Measurements from ENCODE around the gene GCLM.
A peak's percentile ranks its signal among the peaks of the same experiment; 100 is the strongest.
"Not testable (repeated sequence)": the region's sequence is repeated elsewhere in the genome, so short reads cannot be mapped to it uniquely, and the experiment has no call there.

The GCLM gene

GRCh38 chr1:93850687-93851326 lies 58.4 kb downstream of the GCLM start:
- H3K4me3 ChIP-seq (ENCODE audit: low read depth, low read length); DNase-seq (ENCODE audit: low read depth): not testable (repeated sequence)

GRCh38 chr1:93848350-93848883 lies 60.8 kb downstream of the GCLM start:
- peak overlapping the region; percentile 75 for H3K4me3 ChIP-seq (ENCODE audit: low read depth, low read length)
- DNase-seq (ENCODE audit: low read depth) = no peak

- DNase-seq (ENCODE audit: low read depth) = no peak
- H3K4me3 ChIP-seq (ENCODE audit: low read depth, low read length) = peak overlapping the region; percentile 75
These were observed 61.4 kb downstream of the GCLM start for GRCh38 chr1:93847811-93848288.

GRCh38 chr1:93846992-93847810 lies 62.0 kb downstream of the GCLM start:
- peak overlapping the region; percentile 75 for H3K4me3 ChIP-seq (ENCODE audit: low read depth, low read length)
- DNase-seq (ENCODE audit: low read depth) = peak; percentile 44

GRCh38 chr1:93846206-93846991 lies 62.8 kb downstream of the GCLM start:
- DNase-seq (ENCODE audit: low read depth) = peak; percentile 43
- H3K4me3 ChIP-seq (ENCODE audit: low read depth, low read length) = peak overlapping the region; percentile 75

GRCh38 chr1:93845538-93846205 lies 63.6 kb downstream of the GCLM start:
- peak; percentile 91 for DNase-seq (ENCODE audit: low read depth)
- peak overlapping the region; percentile 75 for H3K4me3 ChIP-seq (ENCODE audit: low read depth, low read length)

- H3K4me3 ChIP-seq (ENCODE audit: low read depth, low read length) = no peak overlapping the region
- peak; percentile 47 for DNase-seq (ENCODE audit: low read depth)
These were observed 64.8 kb downstream of the GCLM start for GRCh38 chr1:93844262-93845045.

GRCh38 chr1:93842750-93843500 lies 66.3 kb downstream of the GCLM start:
- DNase-seq (ENCODE audit: low read depth) = peak; percentile 22
- no peak overlapping the region for H3K4me3 ChIP-seq (ENCODE audit: low read depth, low read length)

GRCh38 chr1:93841771-93842170 lies 67.5 kb downstream of the GCLM start:
- H3K4me3 ChIP-seq (ENCODE audit: low read depth, low read length) = no peak overlapping the region

GRCh38 chr1:93840956-93841482 lies 68.2 kb downstream of the GCLM start:
- H3K4me3 ChIP-seq (ENCODE audit: low read depth, low read length) = no peak overlapping the region
- DNase-seq (ENCODE audit: low read depth) = no peak

More at GRCh38 chr1:93841771-93842170, 67.5 kb downstream of the GCLM start:
- DNase-seq (ENCODE audit: low read depth) = no peak

- DNase-seq (ENCODE audit: low read depth) = no peak
These were observed 69.5 kb downstream of the GCLM start for GRCh38 chr1:93839753-93840152.

GRCh38 chr1:93839307-93839706 lies 69.9 kb downstream of the GCLM start:
- no peak overlapping the region for H3K4me3 ChIP-seq (ENCODE audit: low read depth, low read length)
- DNase-seq (ENCODE audit: low read depth) = peak; percentile 86

More at GRCh38 chr1:93839753-93840152, 69.5 kb downstream of the GCLM start:
- H3K4me3 ChIP-seq (ENCODE audit: low read depth, low read length) = no peak overlapping the region

- DNase-seq (ENCODE audit: low read depth) = no peak
- H3K4me3 ChIP-seq (ENCODE audit: low read depth, low read length) = no peak overlapping the region
These were observed 71.3 kb downstream of the GCLM start for GRCh38 chr1:93837961-93838360.

Measured in skeletal muscle cell (primary cell).